Measurements from ENCODE around the gene ALOXE3. TPM values are rescaled to one million over a fixed set of nuclear protein-coding genes. Genes with fewer than 3 reads are reported as not detected.

ALOXE3 gene
- polyA plus RNA-seq, 3 donors: not detected

GRCh38 chr17:8149419-8150193 lies 31.3 kb upstream of the ALOXE3 start:
- peaks cover 28% of the 10 kb centered on the region for H3K4me1 Mint-ChIP-seq
- H3K9me3 Mint-ChIP-seq: peaks cover 0 to 4% (median 0%) of the 10 kb centered on the region in 7 donors

GRCh38 chr17:8148560-8148959 lies 30.2 kb upstream of the ALOXE3 start:
- WGBS (ENCODE audit: insufficient coverage): no CpG with 5 or more reads among the region's 13 CpGs
- no peak overlapping the region for H3K4me3 Mint-ChIP-seq
- intact Hi-C loops (cut with micrococcal nuclease): loop anchor here in 1 of 2 donors (1.0 kb wide), 1 partner anchor 9 kb away; no protein-coding TSS in a partner anchor
- no peak overlapping the region for H3K4me2 ChIP-seq (replicated peaks; ENCODE audit: extremely low read depth, low read length, poor library complexity, severe bottlenecking)
- H3K79me2 ChIP-seq (ENCODE audit: insufficient read depth, low read length): peaks cover 19% of the 10 kb centered on the region
- H3K9me3 ChIP-seq (replicated peaks in 1 of 2; ENCODE audit: control insufficient read depth in 1 of 2, insufficient read depth in 1 of 2, low read length in 2 of 2): no peaks in the 10 kb centered on the region
- H3K36me3 ChIP-seq (replicated peaks in 1 of 2; ENCODE audit: control insufficient read depth in 1 of 2, insufficient read depth in 2 of 2, low read length in 2 of 2): peaks cover 67 to 72% of the 10 kb centered on the region in 2 donors
- peaks cover 0 to 4% (median 0%) of the 10 kb centered on the region in 7 donors for H3K9me3 Mint-ChIP-seq
- H2AFZ ChIP-seq (ENCODE audit: insufficient read depth, low read depth, low read length, poor library complexity, severe bottlenecking): no peak overlapping the region
- H3K27ac ChIP-seq (ENCODE audit: low read depth in 1 of 2, low read length in 2 of 2): no peak overlapping the region
- peaks cover 21 to 36% of the 10 kb centered on the region in 2 donors for H3K4me1 ChIP-seq (ENCODE audit: control insufficient read depth in 1 of 2, insufficient read depth in 2 of 2, low read length in 2 of 2)
- no peak overlapping the region for H3K9ac ChIP-seq (ENCODE audit: insufficient read depth, low read length, poor library complexity, severe bottlenecking)
- no peak for TF ChIP-seq CTCF (IDR thresholded peaks at IDR 0.05)
- DNase-seq: no peak
- peaks cover 27% of the 10 kb centered on the region for H3K4me1 Mint-ChIP-seq
- no peaks in the 10 kb centered on the region for H3K27me3 ChIP-seq (ENCODE audit: control insufficient read depth in 2 of 2, insufficient read depth in 2 of 2, low read length in 2 of 2)
- peaks cover 68 to 77% of the 10 kb centered on the region in 2 donors for H3K36me3 Mint-ChIP-seq
- peak overlapping the region in 1 of 7 donors; percentile 35 for H3K27ac Mint-ChIP-seq
- H3K27me3 Mint-ChIP-seq (ENCODE audit: low read depth in 3 of 3): peaks cover 0 to 14% (median 0%) of the 10 kb centered on the region in 3 donors
- peaks cover 96% of the 10 kb centered on the region for H4K20me1 ChIP-seq (ENCODE audit: insufficient read depth, low read length)
- H3K4me3 ChIP-seq (replicated peaks in 1 of 3; ENCODE audit: low read depth in 2 of 3, low read length in 3 of 3): no peak overlapping the region

More at GRCh38 chr17:8149419-8150193, 31.3 kb upstream of the ALOXE3 start:
- no peak for TF ChIP-seq CTCF (IDR thresholded peaks at IDR 0.05)
- peaks cover 56 to 62% of the 10 kb centered on the region in 2 donors for H3K36me3 ChIP-seq (replicated peaks in 1 of 2; ENCODE audit: control insufficient read depth in 1 of 2, insufficient read depth in 2 of 2, low read length in 2 of 2)
- no peak overlapping the region for H2AFZ ChIP-seq (ENCODE audit: insufficient read depth, low read depth, low read length, poor library complexity, severe bottlenecking)
- Mint-ChIP-seq H3K27ac (peak overlapping the region in 3 of 7 donors; percentile 13 to 74 (median 15)), H3K27me3 (ENCODE audit: low read depth in 3 of 3) (peaks cover 0 to 14% (median 0%) of the 10 kb centered on the region in 3 donors), H3K4me3 (peak overlapping the region in 1 of 2 donors; percentile 12), H3K36me3 (peaks cover 63 to 70% of the 10 kb centered on the region in 2 donors)
- intact Hi-C loops (cut with micrococcal nuclease): loop anchor here in 1 of 2 donors (5.0 to 10.0 kb wide), 2 partner anchors 38 to 315 kb away; partner anchors contain the start of gene KDM6B
- no peak for DNase-seq
- H3K27me3 ChIP-seq (ENCODE audit: control insufficient read depth in 2 of 2, insufficient read depth in 2 of 2, low read length in 2 of 2): no peaks in the 10 kb centered on the region
- H3K4me1 ChIP-seq (ENCODE audit: control insufficient read depth in 1 of 2, insufficient read depth in 2 of 2, low read length in 2 of 2): peaks cover 31 to 46% of the 10 kb centered on the region in 2 donors
- no peak overlapping the region for H3K9ac ChIP-seq (ENCODE audit: insufficient read depth, low read length, poor library complexity, severe bottlenecking)
- no peak overlapping the region for H3K27ac ChIP-seq (ENCODE audit: low read depth in 1 of 2, low read length in 2 of 2)
- no peak overlapping the region for H3K4me2 ChIP-seq (replicated peaks; ENCODE audit: extremely low read depth, low read length, poor library complexity, severe bottlenecking)
- peaks cover 19% of the 10 kb centered on the region for H3K79me2 ChIP-seq (ENCODE audit: insufficient read depth, low read length)
- H3K4me3 ChIP-seq (replicated peaks in 1 of 3; ENCODE audit: low read depth in 2 of 3, low read length in 3 of 3): no peak overlapping the region
- peaks cover 90% of the 10 kb centered on the region for H4K20me1 ChIP-seq (ENCODE audit: insufficient read depth, low read length)
- H3K9me3 ChIP-seq (replicated peaks in 1 of 2; ENCODE audit: control insufficient read depth in 1 of 2, insufficient read depth in 1 of 2, low read length in 2 of 2): no peaks in the 10 kb centered on the region
- 97% methylated on average over 28 of the region's 29 CpGs for WGBS (ENCODE audit: insufficient coverage)
